ENCODE results near the gene RTN4R.

DNA sequence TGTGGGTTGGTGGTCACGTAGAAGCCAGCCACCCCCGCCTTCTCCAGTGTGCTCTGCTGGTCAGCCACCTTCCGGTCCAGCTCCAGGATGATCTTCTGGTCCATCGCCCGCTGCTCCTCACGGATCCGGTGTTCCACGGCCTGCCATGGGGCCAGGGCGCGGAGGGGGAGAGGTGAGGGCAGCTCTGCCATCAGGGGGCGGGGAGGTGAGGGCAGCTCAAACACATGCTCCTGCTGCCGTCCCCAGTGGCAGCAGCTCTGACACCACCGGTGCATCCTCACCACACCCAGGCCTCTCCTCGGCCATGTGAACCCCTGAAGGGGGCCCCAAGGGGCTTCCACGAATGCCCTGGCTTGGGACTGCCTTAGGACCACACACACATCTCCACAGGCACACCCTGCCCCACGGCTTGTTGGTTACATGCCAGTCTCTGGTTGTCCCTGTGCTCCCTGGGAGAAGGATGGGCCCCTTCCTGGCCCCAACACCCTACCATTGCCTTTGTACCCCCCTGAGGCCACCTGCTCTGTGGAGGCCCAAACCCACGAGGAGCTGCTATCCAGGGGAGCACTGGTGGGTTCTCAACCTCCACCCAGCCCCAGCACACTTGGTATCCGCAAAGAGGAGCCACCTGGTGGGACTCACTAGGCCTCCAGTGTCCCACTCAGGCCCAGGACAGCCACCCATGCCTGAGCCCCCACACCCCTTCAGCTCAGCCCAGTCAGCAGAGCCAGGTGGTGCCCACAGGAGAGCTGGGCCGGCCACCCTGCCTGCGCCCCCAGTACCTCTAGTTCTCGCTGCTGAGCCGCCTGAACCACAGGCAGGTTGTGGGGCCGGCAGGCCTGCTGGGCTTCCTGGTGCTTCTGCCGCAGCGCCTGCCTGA is 47.5 kb upstream of the RTN4R start:
- TF ChIP-seq, protein P1, sequence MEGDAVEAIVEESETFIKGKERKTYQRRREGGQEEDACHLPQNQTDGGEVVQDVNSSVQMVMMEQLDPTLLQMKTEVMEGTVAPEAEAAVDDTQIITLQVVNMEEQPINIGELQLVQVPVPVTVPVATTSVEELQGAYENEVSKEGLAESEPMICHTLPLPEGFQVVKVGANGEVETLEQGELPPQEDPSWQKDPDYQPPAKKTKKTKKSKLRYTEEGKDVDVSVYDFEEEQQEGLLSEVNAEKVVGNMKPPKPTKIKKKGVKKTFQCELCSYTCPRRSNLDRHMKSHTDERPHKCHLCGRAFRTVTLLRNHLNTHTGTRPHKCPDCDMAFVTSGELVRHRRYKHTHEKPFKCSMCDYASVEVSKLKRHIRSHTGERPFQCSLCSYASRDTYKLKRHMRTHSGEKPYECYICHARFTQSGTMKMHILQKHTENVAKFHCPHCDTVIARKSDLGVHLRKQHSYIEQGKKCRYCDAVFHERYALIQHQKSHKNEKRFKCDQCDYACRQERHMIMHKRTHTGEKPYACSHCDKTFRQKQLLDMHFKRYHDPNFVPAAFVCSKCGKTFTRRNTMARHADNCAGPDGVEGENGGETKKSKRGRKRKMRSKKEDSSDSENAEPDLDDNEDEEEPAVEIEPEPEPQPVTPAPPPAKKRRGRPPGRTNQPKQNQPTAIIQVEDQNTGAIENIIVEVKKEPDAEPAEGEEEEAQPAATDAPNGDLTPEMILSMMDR (IDR thresholded peaks at IDR 0.05) = no peak
- TF ChIP-seq POLR2A (IDR thresholded peaks at IDR 0.05) = no peak

All from uterus (tissue), 2 donors.